Stimulated activated CD8-positive, alpha-beta memory T cell treated with anti-CD3 and anti-CD28 coated beads, Interleukin-4, amount 100 ng/mL, for 48 hours (primary cell): ENCODE results near the gene FBXL16.

Experiments used
- DNase-seq: peaks from one replicate; pipeline ENCODE4 v3.0.0-alpha.2; 2020

The FBXL16 gene

DNA sequence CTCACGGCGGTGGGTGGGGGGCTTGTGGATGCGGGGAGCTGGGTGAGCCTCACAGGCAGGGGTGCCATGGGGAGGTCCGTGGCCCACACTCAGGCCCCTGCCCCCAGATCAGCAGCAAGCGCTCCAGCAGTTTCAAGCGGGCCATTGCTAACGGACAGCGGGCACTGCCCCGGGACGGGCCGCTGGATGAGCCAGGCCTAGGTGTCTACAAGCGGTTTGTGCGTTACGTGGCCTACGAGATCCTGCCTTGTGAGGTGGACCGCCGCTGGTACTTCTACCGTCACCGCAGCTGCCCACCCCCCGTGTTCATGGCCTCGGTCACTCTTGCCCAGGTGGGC, 29.1 kb downstream of the FBXL16 start:
- DNase-seq, result no peak

DNA sequence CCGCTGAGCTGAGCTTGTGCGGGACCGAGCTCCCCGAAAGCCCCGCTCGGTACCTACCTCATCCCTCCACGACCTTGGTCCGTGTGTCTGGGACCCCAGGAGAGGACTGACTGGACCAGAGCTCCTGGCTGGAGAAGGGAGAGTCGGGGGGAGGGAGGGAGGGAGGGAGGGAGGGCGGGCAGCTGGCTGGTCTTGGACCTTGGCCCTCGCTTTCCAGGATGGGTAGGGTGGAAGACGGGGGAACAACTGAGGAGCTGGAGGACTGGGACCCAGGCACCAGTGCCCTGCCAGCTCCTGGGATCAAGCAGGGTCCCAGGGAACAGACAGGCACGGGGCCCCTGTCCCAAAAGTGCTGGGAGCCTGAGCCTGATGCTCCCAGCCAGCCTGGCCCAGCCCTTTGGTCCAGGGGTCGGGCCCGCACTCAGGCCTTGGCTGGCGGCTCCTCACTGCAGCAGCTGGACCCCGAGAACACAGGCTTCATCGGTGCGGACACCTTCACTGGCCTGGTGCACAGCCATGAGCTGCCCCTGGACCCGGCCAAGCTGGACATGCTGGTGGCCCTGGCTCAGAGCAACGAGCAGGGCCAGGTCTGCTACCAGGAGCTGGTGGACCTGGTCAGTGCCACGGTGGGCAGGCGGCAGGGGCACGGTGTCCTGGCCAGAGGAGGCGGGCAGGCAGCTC, 29.6 kb downstream of the FBXL16 start:
- DNase-seq, result no peak

DNA sequence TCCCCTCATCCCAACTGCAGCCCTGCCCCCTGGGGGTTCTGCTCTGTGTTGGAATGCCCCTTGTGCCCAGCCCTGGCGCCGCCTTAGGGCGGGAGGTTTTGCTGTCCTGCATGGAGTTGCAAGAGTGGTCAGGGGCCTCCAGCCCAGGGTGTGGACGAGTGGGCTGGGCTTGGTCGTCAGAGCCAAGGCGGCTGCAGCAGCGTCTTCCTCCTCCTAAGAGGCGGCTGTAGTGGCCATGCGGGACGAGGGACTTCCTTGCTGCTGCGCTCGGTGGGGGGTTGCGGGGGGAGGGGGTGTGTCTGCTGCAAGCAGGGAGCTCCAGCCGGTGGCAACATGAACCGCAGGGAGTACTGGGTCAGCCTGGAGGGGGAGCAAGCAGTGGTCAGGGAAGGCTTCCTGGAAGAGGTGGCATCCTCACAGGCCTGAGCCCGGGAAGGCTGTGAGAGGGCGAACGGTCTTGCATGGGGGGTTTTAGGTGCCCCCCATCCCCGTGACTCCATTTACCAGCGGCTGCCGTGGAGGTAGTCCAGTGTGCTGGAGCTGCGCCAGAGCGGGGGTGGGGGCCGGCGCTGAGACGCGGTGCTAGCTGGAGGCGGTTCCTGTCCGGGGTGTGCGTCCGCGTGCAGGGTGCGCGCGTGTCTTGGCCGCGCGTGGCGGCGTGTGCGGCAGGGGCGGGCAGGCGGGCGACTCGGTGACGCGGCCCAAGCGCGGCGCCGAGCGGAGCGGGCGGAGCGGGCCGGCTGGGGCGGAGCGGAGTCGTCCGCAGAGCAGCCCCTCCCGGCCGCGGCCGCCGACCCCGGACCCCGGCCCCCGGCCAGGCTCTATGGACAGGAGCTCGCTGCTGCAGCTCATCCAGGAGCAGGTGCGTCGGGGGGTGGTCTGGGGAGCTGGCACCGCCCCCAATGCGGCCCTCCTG, 30.4 kb downstream of the FBXL16 start, which contains the start of gene RHBDL1:
Gene RHBDL1, plus strand, starts transcription at position 704 of the 916 bp plus-strand sequence. Its CDS starts 120 bp downstream, at position 824.
- no peak for DNase-seq

DNA sequence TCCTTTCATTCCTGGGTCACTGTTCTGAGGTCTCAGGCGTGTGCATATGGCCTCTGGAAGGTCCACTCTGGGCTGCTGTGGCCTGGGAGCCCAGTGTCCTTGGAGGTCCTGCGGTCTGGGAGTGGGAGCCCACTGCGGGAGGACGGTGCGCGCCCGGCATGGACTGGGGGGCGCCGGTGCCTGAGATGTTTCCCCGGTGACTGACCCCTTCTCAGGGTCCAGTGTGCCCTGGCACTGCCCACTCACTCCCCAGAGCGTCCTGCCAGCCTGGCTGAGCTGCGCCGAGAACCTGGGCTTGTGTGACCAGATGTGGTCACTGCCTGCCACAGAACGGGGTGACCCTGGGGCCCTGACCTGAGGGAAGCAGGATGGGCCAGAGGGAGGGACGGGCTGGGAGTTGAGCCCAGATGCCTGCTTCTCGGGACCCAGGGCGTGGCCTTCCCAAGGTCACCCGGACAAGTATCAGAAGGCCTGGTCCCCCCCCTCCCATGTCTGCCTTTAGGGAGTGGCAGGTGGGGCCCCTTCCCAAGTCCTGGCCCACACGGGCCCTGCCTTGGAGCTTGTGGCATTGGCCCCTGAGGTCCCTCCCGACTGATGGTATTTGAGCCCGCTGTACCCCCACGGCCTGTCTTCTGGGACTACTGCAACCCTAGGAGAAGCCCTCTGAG, 31.3 kb downstream of the FBXL16 start:
- DNase-seq, result no peak

DNA sequence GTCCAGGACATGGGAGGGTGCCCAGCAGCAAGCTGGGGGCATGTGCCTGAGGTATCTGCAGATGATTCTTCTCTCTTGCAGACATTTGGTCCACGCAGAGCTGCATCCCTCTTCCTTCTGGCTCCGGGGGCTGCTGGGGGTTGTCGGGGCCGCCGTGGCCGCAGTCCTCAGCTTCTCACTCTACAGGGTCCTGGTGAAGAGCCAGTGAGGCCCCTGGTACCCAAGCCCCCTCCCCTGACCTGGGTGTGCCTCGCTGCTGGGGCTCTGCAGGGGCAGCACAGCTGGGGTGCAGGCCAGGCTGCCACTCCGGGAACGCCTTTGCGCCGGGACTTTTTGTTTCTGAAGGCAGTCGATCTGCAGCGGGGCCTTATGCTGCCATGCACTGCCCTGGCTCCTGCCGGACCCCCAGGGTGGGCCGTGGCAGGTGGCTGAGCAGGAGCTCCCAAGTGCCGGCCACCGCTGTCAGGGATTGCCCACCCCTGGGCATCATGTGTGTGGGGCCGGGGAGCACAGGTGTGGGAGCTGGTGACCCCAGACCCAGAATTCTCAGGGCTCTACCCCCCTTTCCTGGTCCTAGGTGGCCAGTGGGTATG, 32.1 kb downstream of the FBXL16 start:
- no peak for DNase-seq

DNA sequence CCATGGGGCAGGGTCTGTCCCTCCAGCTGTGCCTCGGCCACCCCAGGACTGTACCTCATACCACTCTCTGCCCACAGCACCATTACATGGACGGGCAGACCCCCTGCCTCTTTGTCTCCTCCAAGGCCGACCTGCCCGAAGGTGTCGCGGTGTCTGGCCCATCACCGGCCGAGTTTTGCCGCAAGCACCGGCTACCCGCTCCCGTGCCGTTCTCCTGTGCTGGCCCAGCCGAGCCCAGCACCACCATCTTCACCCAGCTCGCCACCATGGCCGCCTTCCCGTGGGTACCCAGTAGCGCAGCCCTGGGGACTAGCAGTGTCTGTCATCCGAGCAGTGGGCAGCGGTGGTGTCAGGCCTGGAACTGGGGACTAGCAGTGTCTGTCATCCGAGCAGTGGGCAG, 32.8 kb downstream of the FBXL16 start:
- DNase-seq, result no peak

DNA sequence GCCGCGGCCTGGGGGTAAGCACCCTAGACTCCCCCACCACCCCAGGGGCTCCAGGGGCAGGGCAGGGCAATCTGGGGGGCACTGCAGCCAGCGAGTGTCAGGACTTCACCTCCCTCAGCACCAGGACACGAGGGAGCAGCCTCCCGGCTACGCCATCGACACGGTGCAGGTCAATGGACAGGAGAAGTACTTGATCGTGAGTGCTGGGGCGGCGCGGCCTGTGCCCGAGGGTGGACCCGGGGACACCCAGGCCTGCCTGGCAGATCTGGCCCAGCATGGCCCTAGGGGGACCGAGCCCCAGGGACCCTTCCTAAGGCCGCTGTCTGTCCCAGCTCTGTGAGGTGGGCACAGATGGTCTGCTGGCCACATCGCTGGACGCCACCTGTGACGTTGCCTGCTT, 33.2 kb downstream of the FBXL16 start:
- DNase-seq, result no peak

DNA sequence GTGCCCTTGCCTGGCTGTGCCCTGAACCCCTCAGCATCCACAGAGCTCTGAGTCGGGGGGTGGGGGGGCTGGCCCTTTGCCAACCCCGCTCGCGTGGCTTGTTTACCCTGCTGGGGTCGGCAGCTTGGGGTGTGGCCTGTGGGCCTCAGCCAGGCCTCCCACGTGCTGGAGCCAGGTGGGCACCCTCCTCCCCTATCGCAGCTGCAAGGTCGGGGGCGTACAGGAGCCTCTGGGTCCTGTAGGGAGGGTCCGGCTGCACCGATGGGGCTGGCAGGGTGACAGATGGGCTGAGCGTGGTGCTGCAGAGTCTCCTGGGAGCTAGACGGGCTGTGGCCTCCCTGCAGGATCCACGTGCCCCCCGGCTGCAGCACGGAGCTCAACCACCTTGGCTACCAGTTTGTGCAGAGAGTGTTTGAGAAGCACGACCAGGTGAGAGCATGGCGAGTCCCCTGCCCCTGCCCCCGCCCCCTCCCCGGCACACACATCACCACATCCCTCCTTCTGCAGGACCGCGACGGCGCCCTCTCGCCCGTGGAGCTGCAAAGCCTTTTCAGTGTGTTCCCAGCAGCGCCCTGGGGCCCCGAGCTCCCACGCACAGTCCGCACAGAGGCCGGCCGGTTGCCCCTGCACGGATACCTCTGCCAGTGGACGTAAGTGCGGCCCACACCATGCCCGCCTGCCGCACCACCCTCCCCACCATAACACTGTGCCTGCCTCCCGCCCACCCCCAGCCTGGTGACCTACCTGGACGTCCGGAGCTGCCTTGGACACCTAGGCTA, 34.1 kb downstream of the FBXL16 start:
- no peak for DNase-seq

DNA sequence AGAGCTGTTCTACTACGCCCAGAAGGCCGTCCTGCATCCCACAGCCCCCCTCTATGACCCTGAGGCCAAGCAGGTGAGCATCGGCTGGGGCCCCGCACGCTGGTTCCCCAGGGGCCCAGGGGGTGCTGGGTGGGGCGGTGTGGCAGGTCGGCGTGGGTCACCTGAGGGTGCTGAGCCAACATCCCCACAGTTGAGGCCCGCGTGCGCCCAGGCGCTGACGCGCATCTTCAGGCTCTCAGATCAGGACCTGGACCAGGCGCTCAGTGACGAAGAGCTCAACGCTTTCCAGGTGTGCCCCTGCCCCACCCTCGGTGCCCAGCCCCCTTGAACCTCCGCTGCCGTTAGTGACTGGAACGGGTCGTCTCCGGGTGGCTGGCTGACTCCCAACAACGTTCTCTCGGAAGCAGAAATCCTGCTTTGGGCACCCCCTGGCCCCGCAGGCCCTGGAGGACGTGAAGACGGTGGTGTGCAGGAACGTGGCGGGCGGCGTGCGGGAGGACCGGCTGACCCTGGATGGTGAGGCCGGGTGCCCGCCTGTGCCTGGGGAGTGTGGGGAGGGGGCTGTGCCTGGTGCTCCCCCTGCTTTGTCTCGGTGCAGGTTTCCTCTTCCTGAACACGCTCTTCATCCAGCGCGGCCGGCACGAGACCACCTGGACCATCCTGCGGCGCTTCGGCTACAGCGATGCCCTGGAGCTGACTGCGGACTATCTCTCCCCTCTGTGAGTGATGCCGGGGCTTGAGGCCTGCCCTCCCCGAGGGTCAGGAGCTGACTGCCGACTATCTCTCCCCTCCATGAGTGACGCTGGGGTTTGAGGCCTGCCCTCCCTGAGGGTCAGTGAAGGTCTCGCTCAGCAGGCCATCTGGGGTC, 34.9 kb downstream of the FBXL16 start:
- no peak for DNase-seq

DNA sequence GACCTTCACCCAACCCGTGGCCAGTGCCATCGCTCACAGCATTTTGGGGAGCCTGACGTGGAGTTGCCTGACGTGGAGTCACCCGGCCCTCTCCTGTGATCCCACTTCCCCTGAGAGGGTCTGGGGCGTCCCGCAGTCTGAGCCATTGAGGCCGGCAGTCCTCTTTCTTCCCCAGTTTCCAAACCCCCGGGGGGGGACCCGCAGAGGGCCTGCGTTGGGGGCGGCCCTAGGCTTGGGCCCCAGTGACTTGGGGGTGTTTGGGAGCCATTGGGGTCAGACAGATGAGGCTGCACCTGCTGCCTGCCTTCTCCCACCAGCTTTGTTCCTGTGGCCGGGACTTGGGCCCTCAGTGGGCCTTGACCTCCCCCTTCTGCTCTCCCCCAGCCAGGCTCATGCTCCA, 35.9 kb downstream of the FBXL16 start:
- DNase-seq, result no peak

DNA sequence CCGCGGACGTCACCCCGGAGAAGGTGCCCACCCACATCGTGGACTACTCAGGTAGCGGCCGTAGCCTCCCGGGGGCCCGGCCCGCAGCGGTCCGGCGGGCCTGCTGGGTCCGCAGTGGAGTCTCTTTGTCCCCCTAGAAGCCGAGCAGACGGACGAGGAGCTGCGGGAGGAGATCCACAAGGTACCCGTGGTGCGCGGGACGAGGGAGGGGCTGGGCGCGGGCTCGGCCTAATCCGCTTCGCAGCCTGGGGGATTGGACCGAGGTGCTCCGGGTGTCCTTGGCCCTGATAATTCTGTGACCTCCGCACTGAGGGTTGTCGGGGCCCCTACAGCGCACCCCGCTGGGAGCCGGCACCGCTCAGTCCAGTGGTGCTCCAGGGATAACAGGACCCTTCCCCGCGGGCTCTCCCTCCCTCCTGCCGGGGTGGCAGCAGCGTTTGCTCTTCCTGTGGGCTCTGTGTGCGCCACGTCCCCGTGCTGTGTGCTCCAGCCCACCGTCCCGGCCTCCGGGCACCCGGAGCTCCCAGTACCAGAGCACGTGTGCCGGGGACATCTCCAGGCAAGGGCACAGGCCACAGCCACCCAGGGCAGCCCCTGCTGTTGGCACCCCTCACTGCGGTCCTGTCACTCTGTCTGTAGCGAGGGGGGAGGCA, 37.0 kb downstream of the FBXL16 start:
- no peak for DNase-seq

DNA sequence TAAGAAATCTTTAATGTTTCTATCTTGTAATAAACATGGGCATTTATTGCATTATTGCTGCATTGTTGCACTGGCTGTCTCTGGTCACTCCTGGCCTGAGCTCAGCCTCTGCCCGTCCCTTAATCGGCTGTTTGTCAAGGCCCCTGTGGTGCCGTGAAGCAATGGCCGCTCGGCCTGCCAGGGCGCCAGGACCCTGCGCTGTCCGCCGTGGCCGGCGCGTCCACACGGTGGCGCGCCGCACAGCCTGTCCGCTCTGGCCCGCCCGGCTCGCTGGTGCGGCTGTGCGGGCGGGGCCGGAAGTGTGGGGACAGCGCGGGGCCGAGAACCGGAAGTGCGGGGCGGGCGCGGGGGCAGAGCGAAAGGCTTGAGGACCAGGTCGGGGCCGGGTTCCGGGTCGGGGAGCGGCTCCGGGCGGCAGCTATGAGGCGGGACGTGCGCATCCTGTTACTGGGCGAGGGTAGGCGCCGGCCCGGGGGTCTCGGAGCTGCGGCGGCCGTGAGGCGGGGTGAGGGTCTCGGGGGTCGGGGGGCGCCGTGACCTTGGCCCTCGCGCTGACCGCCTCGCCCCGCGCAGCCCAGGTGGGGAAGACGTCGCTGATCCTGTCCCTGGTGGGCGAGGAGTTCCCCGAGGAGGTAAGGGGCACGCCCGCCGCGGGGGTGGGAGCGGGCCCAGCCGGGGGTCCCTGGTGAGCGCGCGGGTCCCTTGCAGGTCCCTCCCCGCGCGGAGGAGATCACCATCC, 37.7 kb downstream of the FBXL16 start, which contains the start of gene RHOT2:
Gene RHOT2, plus strand, starts transcription at position 353 of the 739 bp plus-strand sequence. Its CDS starts 68 bp downstream, at position 421.
- DNase-seq, result peak; percentile 95

DNA sequence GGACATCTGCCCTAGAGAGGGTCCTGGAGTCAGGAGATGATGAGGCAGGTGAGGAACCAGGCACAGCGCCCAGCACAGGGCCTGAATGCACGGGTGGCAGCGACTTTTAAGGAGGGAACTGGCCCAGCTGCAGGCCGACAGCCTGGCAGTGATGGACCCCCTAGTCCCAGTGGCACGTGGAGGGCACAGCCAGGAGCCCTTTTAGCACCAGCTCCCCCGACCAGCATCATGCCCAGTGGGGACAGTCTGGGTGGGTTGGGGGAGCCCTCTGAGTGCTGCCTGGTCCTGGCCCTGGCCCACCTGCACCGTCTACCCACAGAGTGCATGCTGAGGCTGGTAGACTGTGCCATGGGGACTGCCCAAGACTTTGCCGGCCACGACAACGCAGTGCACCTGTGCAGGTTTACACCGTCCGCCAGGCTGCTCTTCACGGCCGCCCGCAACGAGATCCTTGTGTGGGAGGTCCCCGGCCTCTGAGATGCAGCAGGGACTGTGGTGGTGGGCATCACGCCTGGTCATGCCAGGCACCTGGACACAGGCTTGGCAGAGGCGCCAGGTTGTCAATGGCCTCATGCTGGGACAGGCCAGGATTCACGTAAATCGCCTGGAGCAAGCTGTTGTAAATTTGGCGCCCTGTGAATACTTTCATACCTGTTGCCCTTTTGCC, 38.4 kb downstream of the FBXL16 start:
- DNase-seq, result no peak

DNA sequence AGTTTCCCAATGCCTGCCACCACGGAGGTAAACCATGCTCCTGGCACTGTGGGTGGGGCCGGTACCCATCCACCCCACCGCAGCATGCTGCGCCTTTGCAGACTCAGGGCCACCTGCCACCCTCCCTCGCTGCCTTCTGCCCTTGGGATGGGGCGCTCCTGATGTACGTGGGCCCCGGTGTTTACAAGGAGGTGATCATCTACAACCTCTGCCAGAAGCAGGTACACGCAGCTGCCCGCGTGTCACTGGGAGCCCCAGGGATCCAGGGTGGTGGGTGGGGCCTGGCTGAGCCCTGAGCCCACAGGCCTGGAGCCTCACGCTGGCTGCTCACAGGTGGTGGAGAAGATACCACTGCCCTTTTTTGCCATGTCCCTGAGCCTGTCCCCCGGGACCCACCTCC, 39.0 kb downstream of the FBXL16 start:
- DNase-seq, result no peak

DNA sequence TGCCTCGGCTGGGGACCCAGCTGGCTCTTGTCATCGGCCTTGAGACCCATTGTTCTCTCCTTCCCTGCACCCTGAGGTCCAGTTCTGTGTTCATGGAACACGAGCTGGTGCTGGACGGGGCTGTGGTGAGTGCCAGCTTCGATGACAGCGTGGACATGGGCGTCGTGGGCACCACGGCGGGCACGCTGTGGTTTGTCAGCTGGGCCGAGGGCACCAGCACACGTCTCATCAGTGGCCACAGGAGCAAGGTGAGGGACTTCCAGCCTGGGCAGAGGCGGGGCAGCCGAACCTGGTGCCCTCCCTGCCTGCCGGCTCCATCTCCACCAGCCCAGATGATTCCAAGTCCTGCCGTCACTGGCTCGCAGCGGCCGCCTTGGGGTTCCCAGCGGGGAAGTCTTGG, 43.0 kb downstream of the FBXL16 start:
- DNase-seq, result no peak

DNA sequence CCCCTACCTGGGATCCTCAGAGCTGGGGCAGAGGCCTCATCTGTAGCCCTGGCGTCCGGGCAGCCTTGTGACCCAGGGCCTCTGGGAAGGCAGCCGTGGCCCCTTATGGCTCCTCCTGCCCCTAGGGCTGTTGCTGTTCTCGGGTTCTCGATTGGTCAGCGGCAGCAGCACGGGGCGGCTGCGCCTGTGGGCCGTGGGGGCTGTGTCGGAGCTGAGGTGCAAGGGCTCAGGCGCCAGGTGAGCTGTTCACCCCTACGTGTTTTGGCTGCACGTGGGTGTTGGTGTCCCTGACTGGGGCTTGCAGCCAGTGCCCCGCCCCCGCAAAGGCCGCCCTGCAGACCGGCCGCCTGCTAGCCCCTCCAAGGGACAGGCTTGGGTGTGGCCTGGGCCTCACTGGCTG, 43.5 kb downstream of the FBXL16 start:
- no peak for DNase-seq

DNA sequence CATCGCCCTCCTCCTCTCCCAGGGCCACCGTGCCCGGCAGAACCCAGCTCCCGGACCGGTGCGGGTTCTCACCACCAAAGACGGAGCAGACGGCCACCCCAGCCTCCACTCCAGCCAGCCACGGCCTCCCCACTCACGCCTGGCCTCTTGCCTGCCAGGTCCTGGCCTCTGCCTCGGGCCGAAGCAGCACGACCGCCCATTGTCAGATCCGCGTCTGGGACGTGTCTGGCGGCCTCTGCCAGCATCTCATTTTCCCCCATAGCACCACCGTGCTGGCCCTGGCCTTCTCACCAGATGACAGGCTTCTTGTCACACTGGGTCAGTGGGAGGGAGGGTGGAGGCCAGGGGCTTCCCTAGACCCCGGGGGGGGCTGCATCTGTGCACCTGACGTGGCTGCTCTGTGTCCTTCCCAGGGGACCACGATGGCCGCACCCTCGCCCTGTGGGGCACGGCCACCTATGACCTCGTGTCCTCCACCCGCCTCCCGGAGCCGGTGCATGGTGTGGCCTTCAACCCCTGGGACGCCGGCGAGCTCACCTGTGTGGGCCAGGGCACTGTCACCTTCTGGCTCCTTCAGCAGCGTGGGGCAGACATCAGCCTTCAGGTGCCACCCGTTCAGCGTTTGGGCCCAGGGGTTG, 44.3 kb downstream of the FBXL16 start:
- DNase-seq, result no peak

DNA sequence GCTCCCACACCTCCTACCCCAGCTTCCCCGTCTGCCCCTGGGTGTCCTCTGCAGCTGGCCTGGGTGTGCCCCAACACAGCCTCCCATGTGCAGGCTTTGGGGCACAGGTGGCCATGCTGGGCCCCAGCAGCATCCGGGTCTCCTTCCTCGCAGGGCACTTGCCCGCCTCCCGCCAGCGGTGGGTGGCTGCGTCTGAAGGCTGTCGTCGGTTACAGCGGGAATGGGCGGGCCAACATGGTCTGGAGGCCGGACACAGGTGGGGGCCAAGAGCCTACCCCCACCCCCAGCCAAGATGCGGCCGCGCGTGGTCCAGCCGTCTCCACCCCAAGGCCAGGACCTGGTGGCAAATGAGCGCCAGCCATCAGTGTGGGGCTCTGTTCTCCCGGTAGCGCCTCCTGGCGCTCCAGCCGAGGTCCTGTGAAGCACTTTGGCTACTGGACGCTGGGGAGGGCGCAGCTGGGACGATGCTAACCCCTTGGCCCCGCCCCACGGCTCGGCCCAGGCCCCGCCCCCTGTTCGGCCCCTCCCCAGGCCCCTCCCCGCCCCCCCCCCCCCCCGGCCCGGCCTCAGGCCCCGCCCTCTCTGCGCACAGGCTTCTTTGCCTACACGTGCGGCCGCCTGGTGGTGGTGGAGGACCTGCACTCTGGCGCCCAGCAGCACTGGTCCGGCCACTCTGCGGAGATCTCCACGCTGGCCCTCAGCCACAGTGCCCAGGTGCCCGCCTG, 45.0 kb downstream of the FBXL16 start:
- DNase-seq, result peak; percentile 80
